Calu3 (cell line): Measurements from ENCODE around the gene DDN. TPM values are rescaled to one million over a fixed set of nuclear protein-coding genes. Genes with fewer than 3 reads are reported as not detected.

Source experiments
- BruUV-seq: library from RNA; stranded (reverse); fragments of 400-500 nt; replicated peaks from 2 replicates; lab custom pipeline; 2021; lab: Mats Ljungman, UMichigan
- CTCF ChIA-PET: fragments of 300-600 bp; sonication (Branson Sonifier 250); formaldehyde crosslinking; loops from one replicate; lab custom pipeline; 2022; ENCODE audit warnings: antibody characterized with exemption; lab: Charles Lee
- DNase-seq: peaks from one replicate; pipeline ENCODE4 v3.0.0; 2022
- H3K27ac Mint-ChIP-seq: one replicate; pipeline ENCODE4 v1.8.0; 2022; ENCODE audit warnings: mixed read lengths; ENCODE audit not compliant: unreplicated experiment
- H3K27me3 Mint-ChIP-seq: one replicate; pipeline ENCODE4 v1.8.0; 2022; ENCODE audit warnings: mixed read lengths; ENCODE audit not compliant: unreplicated experiment
- H3K36me3 Mint-ChIP-seq: one replicate; pipeline ENCODE4 v1.8.0; 2022; ENCODE audit warnings: mild to moderate bottlenecking, moderate library complexity, mixed read lengths; ENCODE audit not compliant: insufficient read depth, unreplicated experiment
- H3K4me1 Mint-ChIP-seq: one replicate; pipeline ENCODE4 v1.8.0; 2022; ENCODE audit warnings: mild to moderate bottlenecking, low read depth, mixed read lengths; ENCODE audit not compliant: unreplicated experiment
- H3K4me3 Mint-ChIP-seq: one replicate; pipeline ENCODE4 v1.8.0; 2022; ENCODE audit warnings: mild to moderate bottlenecking, low read depth, moderate library complexity, mixed read lengths; ENCODE audit not compliant: unreplicated experiment
- H3K9me3 Mint-ChIP-seq: one replicate; pipeline ENCODE4 v1.8.0; 2022; ENCODE audit warnings: low read depth, mixed read lengths; ENCODE audit not compliant: unreplicated experiment
- CTCF ChIP-seq: fragments of 200-600 bp; IDR thresholded peaks from one replicate; pipeline ENCODE4 v1.8.0; 2022; ENCODE audit warnings: antibody characterized with exemption; ENCODE audit not compliant: unreplicated experiment
- intact Hi-C: fragments of 100-400 bp; cut with micrococcal nuclease; formaldehyde crosslinking; loops from one replicate; pipeline ENCODE4 v1.10.0; 2022; ENCODE audit not compliant: unreplicated experiment
- total RNA-seq: library from RNA; stranded (reverse); gene quantifications from 2 replicates; pipeline ENCODE4 v1.2.3, GENCODE V29; 2022

DDN gene
- total RNA-seq, 1 experiment from 2014 or later = 0.21 TPM

- BruUV-seq = TSS peak; percentile 6
- Mint-ChIP-seq H3K36me3 (peaks cover 59% of the 10 kb centered on the region), H3K27ac (no peak overlapping the region), H3K27me3 (no peaks in the 10 kb centered on the region), H3K4me3 (no peak overlapping the region), H3K4me1 (no peaks in the 10 kb centered on the region), H3K9me3 (no peaks in the 10 kb centered on the region)
- intact Hi-C loops = no loop called here
- DNase-seq = no peak
- CTCF ChIA-PET = no interaction called here
- no peak for TF ChIP-seq CTCF
These were observed 41.2 kb upstream of the DDN start for GRCh38 chr12:49040364-49040855.

- Mint-ChIP-seq H3K27ac (no peak overlapping the region), H3K4me3 (no peak overlapping the region), H3K36me3 (peaks cover 55% of the 10 kb centered on the region), H3K27me3 (no peaks in the 10 kb centered on the region), H3K4me1 (no peaks in the 10 kb centered on the region), H3K9me3 (no peaks in the 10 kb centered on the region)
- CTCF ChIA-PET = no interaction called here
- BruUV-seq = no TSS peak
- intact Hi-C loops = no loop called here
- DNase-seq = no peak
- TF ChIP-seq CTCF = no peak
These were observed 40.5 kb upstream of the DDN start for GRCh38 chr12:49039421-49040363.

DNA sequence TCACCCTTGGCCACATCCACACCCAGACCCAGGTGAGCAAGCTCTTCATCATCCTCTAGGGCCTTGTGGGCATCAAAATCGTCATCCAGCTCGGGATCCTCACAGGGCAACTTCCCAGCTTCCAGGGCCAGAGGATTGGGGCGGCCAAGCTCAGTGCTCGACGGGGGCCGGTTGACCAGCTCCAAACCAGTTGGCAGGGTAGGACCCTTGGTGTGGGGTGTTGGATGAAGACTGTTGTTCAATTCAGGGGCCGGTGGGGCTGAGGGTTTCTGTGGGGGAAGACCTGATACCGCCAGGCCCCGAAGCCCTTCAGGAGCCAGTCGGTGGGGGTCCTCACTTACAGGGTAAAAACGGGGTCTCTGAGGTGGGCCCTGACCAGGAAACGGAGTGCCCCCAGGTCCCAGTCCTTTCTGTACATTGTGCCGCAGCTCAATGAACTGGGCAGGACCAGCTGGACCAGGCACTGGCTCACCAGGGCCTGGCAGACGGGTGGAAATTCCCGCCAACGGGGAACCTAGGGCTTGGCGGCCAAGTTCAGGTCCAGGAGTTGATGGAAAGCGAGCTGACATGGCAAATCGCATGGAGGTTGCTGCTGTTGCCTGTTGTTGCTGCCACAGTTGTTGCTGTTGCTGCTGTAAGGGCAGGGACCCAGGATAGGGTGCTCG, 39.2 kb upstream of the DDN start:
- peaks cover 45% of the 10 kb centered on the region for H3K36me3 Mint-ChIP-seq
- H3K4me1 Mint-ChIP-seq = no peaks in the 10 kb centered on the region
- CTCF ChIA-PET = no interaction called here
- H3K4me3 Mint-ChIP-seq = no peak overlapping the region
- H3K9me3 Mint-ChIP-seq = no peaks in the 10 kb centered on the region
- no peak for TF ChIP-seq CTCF
- BruUV-seq = TSS peak; percentile 21
- intact Hi-C loops = no loop called here
- DNase-seq = no peak
- H3K27ac Mint-ChIP-seq = no peak overlapping the region
- no peaks in the 10 kb centered on the region for H3K27me3 Mint-ChIP-seq

DNA sequence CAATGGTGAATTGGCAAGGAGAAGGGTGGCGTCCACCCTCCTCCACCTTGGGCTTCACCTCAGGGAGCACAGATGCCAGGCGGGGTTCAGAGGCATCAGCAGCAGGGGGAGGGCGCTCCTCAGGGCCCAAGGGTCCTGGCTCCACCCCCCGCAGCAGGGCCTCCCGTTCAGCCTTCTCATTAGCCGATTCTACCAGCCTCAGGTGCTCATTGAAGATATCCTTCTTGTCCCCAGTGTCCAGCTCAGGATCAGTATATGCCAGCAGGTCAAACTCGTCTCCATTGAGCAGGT, 38.7 kb upstream of the DDN start:
- Mint-ChIP-seq H3K9me3 (no peaks in the 10 kb centered on the region), H3K4me3 (no peak overlapping the region), H3K27me3 (no peaks in the 10 kb centered on the region), H3K27ac (no peak overlapping the region), H3K36me3 (peaks cover 45% of the 10 kb centered on the region), H3K4me1 (no peaks in the 10 kb centered on the region)
- intact Hi-C loops = no loop called here
- TF ChIP-seq CTCF = no peak
- CTCF ChIA-PET = no interaction called here
- no peak for DNase-seq
- no TSS peak for BruUV-seq
